Measurements from ENCODE around the gene ZNF691.
"Not testable (repeated sequence)": the region's sequence is repeated elsewhere in the genome, so short reads cannot be mapped to it uniquely, and the experiment has no call there.

ZNF691 gene

GRCh38 chr1:42859366-42859765 lies 13.0 kb downstream of the ZNF691 start:
- DNase-seq (ENCODE audit: low read depth): not testable (repeated sequence)

GRCh38 chr1:42860339-42861013 lies 14.1 kb downstream of the ZNF691 start:
- DNase-seq (ENCODE audit: low read depth): no peak

GRCh38 chr1:42861014-42861399 lies 14.6 kb downstream of the ZNF691 start:
- DNase-seq (ENCODE audit: low read depth): no peak

GRCh38 chr1:42866549-42866948 lies 20.1 kb downstream of the ZNF691 start:
- no peak for DNase-seq (ENCODE audit: low read depth)

- DNase-seq (ENCODE audit: low read depth): not testable (repeated sequence)
Observed at GRCh38 chr1:42868466-42868865, 22.1 kb downstream of the ZNF691 start.

- not testable (repeated sequence) for DNase-seq (ENCODE audit: low read depth)
Observed at GRCh38 chr1:42869254-42869653, 22.8 kb downstream of the ZNF691 start.

GRCh38 chr1:42869751-42870150 lies 23.3 kb downstream of the ZNF691 start:
- DNase-seq (ENCODE audit: low read depth): not testable (repeated sequence)

GRCh38 chr1:42873108-42873507 lies 26.7 kb downstream of the ZNF691 start:
- not testable (repeated sequence) for DNase-seq (ENCODE audit: low read depth)

- no peak for DNase-seq (ENCODE audit: low read depth)
Observed at GRCh38 chr1:42873670-42874069, 27.3 kb downstream of the ZNF691 start.

- DNase-seq (ENCODE audit: low read depth): no peak
Observed at GRCh38 chr1:42876009-42876408, 29.6 kb downstream of the ZNF691 start.

GRCh38 chr1:42877380-42877779 lies 31.0 kb downstream of the ZNF691 start:
- DNase-seq (ENCODE audit: low read depth): no peak

- no peak for DNase-seq (ENCODE audit: low read depth)
Observed at GRCh38 chr1:42880384-42880783, 34.0 kb downstream of the ZNF691 start.

- DNase-seq (ENCODE audit: low read depth): no peak
Observed at GRCh38 chr1:42886046-42886739, 39.8 kb downstream of the ZNF691 start.

- no peak for DNase-seq (ENCODE audit: low read depth)
Observed at GRCh38 chr1:42886800-42887199, 40.4 kb downstream of the ZNF691 start.

GRCh38 chr1:42887366-42887765 lies 41.0 kb downstream of the ZNF691 start:
- no peak for DNase-seq (ENCODE audit: low read depth)

GRCh38 chr1:42888013-42888633 lies 41.7 kb downstream of the ZNF691 start:
- no peak for DNase-seq (ENCODE audit: low read depth)

GRCh38 chr1:42889264-42889663 lies 42.9 kb downstream of the ZNF691 start:
- no peak for DNase-seq (ENCODE audit: low read depth)

GRCh38 chr1:42891465-42892138 lies 45.2 kb downstream of the ZNF691 start:
- no peak for DNase-seq (ENCODE audit: low read depth)

- DNase-seq (ENCODE audit: low read depth): not testable (repeated sequence)
Observed at GRCh38 chr1:42899960-42900359, 53.5 kb downstream of the ZNF691 start.

Data from T-helper 22 cell (primary cell).